Measurements from ENCODE around the gene SH3BP4. TPM values are rescaled to one million over a fixed set of nuclear protein-coding genes. Genes with fewer than 3 reads are reported as not detected.

Gene SH3BP4
- polyA plus RNA-seq, 1 donor (not counting 4 experiments of a cell fraction or from before 2014, with no cell fraction given), result 50.4 TPM

DNA sequence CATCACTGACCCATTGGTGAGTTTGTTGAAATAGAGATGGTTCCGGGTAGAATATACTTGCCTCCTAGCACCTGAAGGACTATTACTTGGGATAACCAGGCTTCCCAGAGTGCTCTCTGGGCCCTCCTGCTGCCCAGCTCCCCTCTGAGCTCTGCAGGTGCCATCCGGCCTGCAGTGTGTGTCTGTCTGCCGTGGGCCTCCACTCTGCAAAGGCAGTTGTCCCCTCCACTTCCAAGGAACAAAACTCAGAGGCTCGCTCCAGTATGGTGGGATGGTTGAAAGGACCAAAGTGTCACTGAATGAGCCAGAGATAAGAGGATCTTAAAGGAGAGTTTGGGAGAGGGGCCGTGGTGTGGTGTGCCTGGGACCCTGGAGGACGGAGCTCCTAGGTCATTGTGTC, 57.3 kb downstream of the SH3BP4 start:
- DNase-seq (ENCODE audit: low read depth, low spot score), result no peak
- H3K4me3 ChIP-seq (ENCODE audit: control insufficient read depth in 2 of 3, extremely low read depth in 1 of 3, insufficient read depth in 2 of 3, low read depth in 1 of 3, low read length in 3 of 3), result peak overlapping the region in 2 of 3 experiments; percentile 1 to 5

DNA sequence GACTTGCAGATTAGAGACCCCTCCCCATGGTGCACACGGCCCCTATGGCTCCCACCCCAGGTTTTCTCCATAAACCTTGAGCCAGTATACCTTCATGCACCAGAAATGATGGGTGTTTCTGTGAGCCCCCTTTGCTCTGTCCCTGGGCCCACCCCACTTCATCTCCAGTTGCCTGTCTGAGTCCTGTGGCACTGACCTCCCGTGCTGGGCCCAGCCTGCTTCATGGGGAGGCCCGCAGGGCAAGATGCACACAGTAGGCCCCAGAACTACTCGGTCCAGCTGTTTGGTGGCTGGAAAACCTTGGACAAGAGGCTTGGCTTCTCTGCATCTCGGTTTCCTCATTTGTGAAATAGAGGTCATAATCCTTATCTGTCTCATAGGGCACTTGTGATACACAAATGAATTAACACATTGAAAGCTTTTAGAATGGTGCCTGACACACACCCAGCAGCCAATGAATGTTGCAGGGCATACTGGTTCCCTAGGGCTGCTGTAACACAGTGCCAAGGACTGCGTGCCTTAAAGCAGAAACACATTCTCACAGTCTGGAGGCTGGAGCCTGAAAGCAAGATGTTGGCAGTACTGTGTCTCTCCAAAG, 58.4 kb downstream of the SH3BP4 start:
- Histone ChIP-seq H2AFZ (ENCODE audit: control insufficient read depth, low read length) (no peak overlapping the region), H3K79me2 (ENCODE audit: control insufficient read depth, insufficient read depth, low read length) (peaks cover 90% of the 10 kb centered on the region), H3K4me1 (ENCODE audit: control insufficient read depth, extremely low read depth, insufficient read depth, low read length) (peaks cover 41% of the 10 kb centered on the region), H3K4me2 (ENCODE audit: control insufficient read depth, extremely low read depth, insufficient read depth, low read depth, low read length) (no peak overlapping the region), H3K9ac (ENCODE audit: control insufficient read depth, extremely low read depth, insufficient read depth, low read length) (no peak overlapping the region), H3K9me1 (ENCODE audit: control insufficient read depth, extremely low read depth, insufficient read depth, low read length) (peaks cover 9% of the 10 kb centered on the region), H3K27me3 (ENCODE audit: control insufficient read depth, extremely low read depth, insufficient read depth, low read length) (no peaks in the 10 kb centered on the region), H4K20me1 (ENCODE audit: control insufficient read depth, extremely low read depth, insufficient read depth, low read length) (peaks cover 5% of the 10 kb centered on the region), H3K9me3 (ENCODE audit: control insufficient read depth, low read depth, low read length) (peaks cover 5% of the 10 kb centered on the region), H3K27ac (ENCODE audit: control insufficient read depth, insufficient read depth, low read length) (no peak overlapping the region), H3K36me3 (ENCODE audit: control insufficient read depth in 2 of 2, extremely low read depth in 1 of 2, insufficient read depth in 2 of 2, low read length in 2 of 2) (peaks cover 9 to 25% of the 10 kb centered on the region in 2 experiments), H3K4me3 (ENCODE audit: control insufficient read depth in 2 of 3, extremely low read depth in 1 of 3, insufficient read depth in 2 of 3, low read depth in 1 of 3, low read length in 3 of 3) (no peak overlapping the region)
- TF ChIP-seq EZH2 (IDR thresholded peaks at IDR 0.05; ENCODE audit: low read length), result no peak
- TF ChIP-seq, protein P1, sequence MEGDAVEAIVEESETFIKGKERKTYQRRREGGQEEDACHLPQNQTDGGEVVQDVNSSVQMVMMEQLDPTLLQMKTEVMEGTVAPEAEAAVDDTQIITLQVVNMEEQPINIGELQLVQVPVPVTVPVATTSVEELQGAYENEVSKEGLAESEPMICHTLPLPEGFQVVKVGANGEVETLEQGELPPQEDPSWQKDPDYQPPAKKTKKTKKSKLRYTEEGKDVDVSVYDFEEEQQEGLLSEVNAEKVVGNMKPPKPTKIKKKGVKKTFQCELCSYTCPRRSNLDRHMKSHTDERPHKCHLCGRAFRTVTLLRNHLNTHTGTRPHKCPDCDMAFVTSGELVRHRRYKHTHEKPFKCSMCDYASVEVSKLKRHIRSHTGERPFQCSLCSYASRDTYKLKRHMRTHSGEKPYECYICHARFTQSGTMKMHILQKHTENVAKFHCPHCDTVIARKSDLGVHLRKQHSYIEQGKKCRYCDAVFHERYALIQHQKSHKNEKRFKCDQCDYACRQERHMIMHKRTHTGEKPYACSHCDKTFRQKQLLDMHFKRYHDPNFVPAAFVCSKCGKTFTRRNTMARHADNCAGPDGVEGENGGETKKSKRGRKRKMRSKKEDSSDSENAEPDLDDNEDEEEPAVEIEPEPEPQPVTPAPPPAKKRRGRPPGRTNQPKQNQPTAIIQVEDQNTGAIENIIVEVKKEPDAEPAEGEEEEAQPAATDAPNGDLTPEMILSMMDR (optimal IDR thresholded peaks at IDR 0.05 in 1 of 3, IDR thresholded peaks at IDR 0.05 in 1 of 3, conservative IDR thresholded peaks at IDR 0.05 in 1 of 3; ENCODE audit: extremely low read depth in 1 of 3, insufficient read depth in 2 of 3, low read length in 3 of 3), result no peak
- dilution Hi-C loops (cut with MboI; ENCODE audit: extremely low pct_ligation_motif_present, low sequenced_read_pairs), result no loop called here
- DNase-seq (ENCODE audit: low read depth, low spot score) (no peak), FAIRE-seq (no peak)

More for the DNA sequence above, 57.3 kb downstream of the SH3BP4 start:
- H3K27me3 ChIP-seq (ENCODE audit: control insufficient read depth, extremely low read depth, insufficient read depth, low read length), result no peaks in the 10 kb centered on the region
- H3K4me2 ChIP-seq (ENCODE audit: control insufficient read depth, extremely low read depth, insufficient read depth, low read depth, low read length), result peak overlapping the region; percentile 51
- FAIRE-seq, result peak; percentile 55
- peak overlapping the region; percentile 84 for H3K27ac ChIP-seq (ENCODE audit: control insufficient read depth, insufficient read depth, low read length)
- peaks cover 41% of the 10 kb centered on the region for H3K4me1 ChIP-seq (ENCODE audit: control insufficient read depth, extremely low read depth, insufficient read depth, low read length)
- H3K9me1 ChIP-seq (ENCODE audit: control insufficient read depth, extremely low read depth, insufficient read depth, low read length), result peaks cover 9% of the 10 kb centered on the region
- peak overlapping the region; percentile 38 for H3K9ac ChIP-seq (ENCODE audit: control insufficient read depth, extremely low read depth, insufficient read depth, low read length)
- peaks cover 13 to 21% of the 10 kb centered on the region in 2 experiments for H3K36me3 ChIP-seq (ENCODE audit: control insufficient read depth in 2 of 2, extremely low read depth in 1 of 2, insufficient read depth in 2 of 2, low read length in 2 of 2)
- no peaks in the 10 kb centered on the region for H3K9me3 ChIP-seq (ENCODE audit: control insufficient read depth, low read depth, low read length)
- dilution Hi-C loops (cut with MboI; ENCODE audit: extremely low pct_ligation_motif_present, low sequenced_read_pairs), result no loop called here
- H3K79me2 ChIP-seq (ENCODE audit: control insufficient read depth, insufficient read depth, low read length), result peaks cover 90% of the 10 kb centered on the region
- TF ChIP-seq, protein P1 (optimal IDR thresholded peaks at IDR 0.05 in 1 of 3, IDR thresholded peaks at IDR 0.05 in 1 of 3, conservative IDR thresholded peaks at IDR 0.05 in 1 of 3; ENCODE audit: extremely low read depth in 1 of 3, insufficient read depth in 2 of 3, low read length in 3 of 3), result no peak
- TF ChIP-seq EZH2 (IDR thresholded peaks at IDR 0.05; ENCODE audit: low read length), result no peak
- H2AFZ ChIP-seq (ENCODE audit: control insufficient read depth, low read length), result no peak overlapping the region
- peaks cover 8% of the 10 kb centered on the region for H4K20me1 ChIP-seq (ENCODE audit: control insufficient read depth, extremely low read depth, insufficient read depth, low read length)
